NCI-H2196 (cell line): ENCODE data around the gene MFAP2.

Source experiments
- DNase-seq: peaks from one replicate; lab custom pipeline; 2025; ENCODE audit not compliant: unreplicated experiment; lab: John Stamatoyannopoulos, UW

The MFAP2 gene

DNA sequence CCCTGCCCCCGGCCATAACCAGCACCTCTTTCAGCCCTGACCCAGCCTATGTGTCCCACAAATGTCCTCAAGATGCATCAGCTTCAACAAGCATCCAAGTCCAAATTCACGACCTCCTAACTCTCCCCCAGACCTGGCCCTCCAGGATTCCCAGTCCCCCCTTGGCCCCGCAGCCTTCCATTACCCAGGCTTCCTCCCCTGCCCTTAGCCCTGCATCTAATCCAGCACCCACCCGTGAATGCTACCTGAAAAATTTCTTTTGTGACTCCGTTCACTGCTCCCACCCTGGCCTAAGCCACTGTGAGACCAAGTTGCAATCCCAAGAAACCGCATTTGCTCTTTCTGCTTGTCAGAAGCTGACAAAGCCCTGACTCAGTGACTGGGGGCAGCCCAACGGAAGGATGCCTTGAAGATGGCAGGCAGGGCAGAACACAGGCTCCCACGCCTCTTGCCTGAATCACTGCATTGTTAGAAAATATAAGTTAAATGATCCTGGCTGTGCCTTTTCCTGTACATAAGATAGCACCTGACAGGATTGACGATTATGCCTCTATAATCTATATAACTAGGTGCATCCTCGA is 939 bp upstream of the MFAP2 start:
- no peak for DNase-seq

DNA sequence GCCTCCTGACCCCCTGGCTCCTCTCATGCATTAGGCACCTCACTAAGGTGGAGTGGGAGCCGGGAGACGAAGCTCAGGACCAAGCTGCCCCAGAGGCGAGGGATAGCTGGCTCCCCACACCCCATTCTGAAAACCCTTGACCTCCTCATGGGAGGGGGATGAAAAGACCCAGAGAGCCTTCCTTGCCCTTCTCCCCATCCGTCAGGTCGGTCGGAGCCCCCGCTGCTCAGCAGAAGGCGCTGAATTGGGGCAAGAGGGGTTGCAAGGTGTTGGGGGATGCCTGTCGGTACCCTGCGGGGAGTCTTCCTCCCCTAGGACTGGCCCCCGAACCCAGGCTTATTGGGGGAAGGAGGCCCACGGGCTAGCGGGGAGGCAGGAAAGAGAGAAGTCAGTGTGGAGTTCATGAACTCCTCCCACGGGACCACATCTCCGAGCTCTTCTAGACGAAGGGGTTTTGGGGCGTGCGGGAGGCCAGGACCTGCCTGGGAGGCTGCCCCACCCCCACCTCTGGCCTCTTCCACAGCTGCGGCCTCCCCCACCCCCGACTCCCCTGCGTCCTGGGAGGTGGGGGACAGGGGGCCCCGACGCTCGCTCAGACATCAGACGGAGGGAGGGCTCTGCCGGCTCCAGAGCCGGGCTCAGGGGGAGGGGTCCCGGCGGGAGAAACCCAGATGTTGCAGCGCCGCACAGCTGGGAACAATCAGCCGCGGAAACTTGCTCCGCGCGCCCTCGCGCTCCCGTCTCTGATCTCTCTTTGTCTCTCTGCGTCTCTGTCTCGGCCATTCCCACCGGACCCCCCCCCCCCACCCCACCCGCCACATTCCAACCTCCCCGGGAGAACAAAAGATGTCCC is 719 bp downstream of the MFAP2 start:
- no peak for DNase-seq

DNA sequence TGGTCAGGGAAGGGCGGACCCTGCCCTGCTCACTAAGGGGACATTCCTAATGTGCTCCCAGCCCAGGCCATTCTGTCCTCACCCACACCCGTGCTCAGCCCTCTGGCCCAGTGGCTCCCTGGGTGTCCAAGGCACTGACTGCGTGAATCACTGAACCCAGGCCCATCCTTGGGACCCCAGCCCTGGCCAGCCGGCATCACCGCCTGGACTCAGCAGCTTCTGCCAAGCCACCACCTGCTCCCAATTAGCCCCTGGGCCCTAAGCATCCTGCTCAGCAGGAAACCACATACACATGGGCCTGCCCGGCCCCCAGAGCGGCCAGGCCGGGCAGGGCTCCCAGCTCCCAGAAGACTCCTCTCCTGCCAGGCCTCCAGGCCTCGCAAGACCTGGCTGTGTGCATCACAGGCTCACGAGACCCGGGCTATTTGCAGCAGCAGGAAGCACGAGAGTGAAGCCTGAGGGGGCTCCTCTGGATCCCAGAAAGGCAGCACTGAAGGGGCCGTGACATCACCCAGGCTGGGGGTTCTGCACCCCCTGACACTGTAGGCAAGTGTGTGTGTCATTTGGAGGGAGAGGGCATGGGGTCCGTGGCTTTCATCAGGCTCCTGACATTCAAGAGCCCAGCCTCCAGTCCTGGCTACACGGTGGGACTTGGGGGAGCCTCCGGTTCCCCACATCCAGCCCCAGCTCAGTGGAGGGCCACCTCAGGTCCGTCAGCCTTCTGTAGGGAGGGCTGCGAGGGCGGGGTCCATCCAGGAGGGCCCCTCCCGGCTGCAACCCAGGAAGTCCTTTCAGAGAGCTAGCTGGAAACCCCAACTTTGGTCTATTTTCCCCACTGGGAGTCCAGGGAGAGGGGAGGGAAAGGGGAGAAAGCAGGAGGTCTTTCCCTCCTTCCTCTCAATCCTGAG is 1.6 kb downstream of the MFAP2 start:
- DNase-seq: no peak

DNA sequence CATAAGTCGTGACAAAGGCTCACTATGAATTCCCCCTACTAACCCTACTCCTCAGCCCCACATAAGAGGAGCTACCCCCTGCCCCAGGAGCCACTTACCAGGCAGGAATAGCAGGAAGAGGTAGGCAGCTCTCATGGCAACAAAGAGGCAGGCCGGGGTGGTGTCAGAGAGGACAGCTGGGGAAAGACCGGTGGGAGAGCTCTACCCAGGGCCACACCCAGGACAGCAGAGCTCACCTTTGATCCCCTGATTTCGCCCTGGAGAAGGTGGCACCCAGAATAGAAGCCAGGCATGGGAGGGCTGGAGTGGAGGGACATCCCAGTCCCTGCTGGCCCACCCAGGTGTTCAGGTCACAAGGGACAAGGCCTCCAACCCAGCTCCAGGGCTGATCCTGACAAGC is 2.3 kb downstream of the MFAP2 start:
- DNase-seq: no peak

DNA sequence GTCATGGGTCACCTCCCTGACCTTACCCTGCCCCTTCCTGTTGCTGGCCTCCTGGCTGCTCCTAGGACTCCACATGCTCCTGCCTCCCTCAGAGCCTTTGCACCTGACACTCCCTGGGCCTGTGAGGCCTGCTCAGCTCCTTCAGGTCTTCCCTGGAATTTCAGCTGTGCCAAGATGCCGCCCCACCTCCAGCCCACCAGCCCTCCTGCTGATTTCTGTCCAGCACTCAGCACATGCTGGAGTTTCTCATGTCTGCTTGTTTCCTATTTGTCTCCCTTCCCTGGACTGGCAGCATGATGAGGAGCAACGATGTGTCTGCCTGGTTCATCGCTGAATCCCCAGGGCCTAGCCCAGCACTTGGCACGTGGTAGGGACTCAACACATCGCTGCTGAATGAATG is 3.0 kb downstream of the MFAP2 start:
- no peak for DNase-seq

DNA sequence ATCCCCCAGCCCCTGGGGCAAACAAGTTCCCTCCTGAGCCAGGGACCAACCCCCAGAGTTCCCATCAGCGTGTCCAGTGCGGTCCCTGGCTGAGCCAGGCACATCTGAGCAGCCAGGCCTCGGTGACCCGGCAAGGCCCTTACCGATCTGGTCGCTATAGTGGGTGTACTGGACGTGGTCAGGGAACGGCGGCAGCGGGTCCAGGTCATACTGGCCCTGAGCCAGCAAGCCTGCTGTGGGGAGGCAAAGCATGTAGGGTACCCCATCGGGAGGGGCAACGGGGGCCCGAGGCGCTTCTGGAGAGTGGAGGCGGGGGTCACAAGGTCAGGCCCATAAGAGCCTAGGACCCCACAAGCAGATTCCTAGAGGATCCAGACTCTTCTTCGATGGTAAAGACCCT is 3.5 kb downstream of the MFAP2 start:
- no peak for DNase-seq

DNA sequence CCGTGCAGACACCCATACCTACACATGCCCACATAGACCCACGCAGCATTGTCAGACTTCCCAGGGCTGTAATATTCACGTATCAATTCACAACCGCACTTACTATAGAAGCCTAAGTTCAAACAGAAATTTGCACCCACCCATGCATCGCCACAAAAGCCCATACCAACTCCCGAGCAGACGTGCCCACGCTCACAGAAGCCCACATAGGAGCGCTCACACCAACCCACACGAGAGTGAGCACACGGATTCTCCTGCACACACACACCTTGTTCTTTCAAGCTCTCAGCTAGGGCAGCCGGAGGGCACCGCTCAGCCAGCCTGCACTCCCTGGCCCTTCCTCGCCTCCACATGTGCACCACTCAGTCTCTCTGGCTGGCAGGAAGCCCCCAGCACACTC is 4.6 kb downstream of the MFAP2 start:
- DNase-seq: no peak

DNA sequence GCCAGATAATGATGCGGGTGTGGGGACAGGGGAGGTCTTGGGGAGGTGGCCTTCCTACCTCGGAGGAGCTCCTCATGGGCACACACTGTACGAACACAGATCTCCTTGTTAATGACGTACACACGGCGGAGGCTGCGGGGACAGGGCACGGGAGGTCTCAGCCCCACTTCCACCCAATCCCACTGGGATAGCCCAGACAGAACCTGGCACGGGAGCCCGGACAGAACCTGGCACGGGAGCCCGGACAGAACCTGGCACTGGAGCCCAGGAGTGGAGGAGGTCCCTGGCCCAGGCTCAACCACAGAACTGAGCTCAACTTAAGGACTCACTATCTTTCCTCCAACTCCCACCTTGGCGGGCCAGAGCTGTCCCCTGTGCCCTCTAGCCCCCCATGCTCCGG is 5.2 kb downstream of the MFAP2 start:
- DNase-seq: no peak

DNA sequence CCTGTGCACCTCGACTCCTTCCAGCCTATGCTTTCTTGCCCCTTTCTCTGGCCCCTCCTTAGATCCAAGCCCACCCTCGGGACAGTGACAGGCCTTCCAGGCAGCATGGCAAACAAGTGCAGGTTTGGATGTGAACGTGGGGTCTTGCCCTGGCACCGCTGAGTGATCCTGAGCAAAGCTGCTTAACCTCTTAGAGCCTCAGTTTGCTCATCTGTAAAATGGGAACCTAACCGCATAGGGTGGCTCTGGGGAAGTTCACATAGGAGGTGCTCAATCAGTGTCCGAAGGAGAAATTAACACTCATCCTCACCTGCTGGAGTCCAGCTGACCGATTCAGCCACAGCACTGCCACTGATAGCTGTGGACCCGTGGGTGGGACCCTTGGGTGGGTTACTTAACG is 7.2 kb downstream of the MFAP2 start:
- DNase-seq: no peak

DNA sequence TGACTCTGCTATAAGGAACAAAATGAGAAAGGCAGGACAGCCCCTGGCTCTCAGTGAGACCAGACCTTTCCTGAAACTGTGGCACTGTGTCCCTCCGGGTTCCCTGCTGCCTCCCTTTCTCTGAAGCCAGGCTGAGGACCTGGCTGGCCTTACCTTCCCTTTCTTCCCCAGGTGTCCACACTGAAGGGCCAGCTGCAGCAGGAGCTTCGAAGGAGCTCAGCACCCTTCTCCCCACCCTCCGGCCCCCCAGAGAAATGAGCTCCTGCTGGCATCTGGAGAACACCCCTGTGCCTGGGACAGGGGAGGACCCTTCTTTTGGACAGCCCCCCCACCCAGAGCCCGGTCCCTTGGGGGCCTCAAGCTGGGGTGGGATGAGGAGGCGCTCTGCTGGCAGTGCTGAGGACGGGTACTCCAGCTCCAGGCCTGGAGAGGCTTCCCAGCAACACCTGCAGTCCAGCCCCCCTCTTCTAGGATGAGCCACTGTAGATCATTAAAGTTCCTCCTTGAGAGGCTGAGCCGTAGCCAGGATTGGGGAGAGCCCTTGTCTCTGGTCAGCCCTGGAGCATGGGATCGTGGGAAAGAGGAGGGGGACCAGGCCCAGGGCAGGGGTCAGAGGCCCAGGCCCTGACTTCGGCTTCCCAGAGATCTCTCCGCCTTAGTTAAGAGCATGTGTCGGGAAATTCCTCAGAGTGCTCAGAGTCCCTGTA is 8.1 kb downstream of the MFAP2 start:
- no peak for DNase-seq

DNA sequence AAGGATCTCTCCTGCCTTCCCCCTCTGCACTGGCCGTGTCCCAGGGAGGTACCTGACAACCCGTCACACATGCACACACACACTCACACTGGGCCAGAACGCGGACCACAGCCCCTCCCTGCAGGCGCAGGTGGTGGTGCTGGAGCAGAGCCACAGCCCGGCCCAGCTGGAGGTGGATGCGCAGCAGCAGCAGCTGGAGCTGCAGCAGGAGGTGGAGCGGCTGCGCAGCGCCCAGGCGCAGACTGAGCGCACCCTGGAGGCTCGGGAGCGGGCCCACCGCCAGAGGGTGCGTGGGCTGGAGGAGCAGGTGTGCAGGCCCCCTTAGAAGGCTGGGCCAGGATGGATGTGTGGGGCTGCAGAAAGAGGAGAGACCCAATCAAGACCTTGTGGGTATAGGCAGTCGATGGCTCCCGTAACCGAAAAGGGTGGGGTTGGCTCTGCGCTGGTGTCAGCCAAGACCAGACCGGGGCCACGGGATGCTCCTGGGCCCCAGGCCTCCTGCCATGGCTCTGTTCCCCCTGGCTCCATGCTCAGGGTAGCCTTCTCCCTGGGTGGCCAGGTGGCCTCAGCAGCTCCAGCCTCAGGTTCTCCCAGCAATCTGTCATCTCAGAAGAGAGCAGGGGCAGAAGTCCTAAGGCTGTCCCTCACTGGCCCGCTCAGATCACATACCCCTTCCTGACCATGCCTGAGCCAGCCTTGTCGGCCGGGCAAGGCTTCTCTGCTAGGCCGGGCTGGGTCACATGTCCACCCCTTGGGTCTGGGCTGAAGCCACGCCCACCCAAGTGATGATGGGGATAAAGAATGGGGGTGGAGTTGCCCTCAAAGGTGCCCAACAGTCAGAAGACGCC is 8.9 kb downstream of the MFAP2 start:
- peak; percentile 79 for DNase-seq

DNA sequence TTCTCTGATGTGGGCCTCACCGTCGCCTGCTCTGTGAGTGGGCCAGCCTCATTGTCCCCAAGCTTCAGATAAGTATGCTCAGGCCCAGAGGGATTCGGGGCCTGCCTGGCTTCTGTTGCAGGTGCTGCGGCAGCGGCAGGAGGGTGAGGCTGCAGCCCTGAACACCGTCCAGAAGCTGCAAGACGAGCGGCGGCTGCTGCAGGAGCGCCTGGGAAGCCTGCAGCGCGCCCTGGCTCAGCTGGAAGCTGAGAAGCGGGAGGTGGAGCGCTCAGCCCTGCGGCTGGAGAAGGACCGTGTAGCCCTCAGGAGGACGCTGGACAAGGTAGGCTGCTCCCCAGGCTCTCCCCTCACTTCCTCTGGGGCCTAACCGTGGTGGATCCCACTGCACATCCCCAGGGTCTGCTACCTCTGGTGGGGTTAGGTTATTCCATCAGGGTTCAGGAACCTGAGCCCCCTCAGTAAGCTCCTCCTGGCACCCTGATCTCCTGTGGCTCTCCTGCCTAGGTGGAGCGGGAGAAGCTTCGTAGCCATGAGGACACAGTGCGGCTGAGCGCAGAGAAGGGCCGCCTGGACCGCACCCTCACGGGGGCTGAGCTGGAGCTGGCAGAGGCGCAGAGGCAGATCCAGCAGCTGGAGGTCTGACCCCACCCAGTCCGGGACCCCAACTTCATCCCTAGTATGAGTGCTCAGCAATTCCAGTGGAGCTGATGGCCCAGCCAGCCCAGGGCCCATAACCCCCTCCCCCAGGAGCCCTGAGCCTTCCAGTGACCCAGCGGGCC is 10.1 kb downstream of the MFAP2 start:
- no peak for DNase-seq

DNA sequence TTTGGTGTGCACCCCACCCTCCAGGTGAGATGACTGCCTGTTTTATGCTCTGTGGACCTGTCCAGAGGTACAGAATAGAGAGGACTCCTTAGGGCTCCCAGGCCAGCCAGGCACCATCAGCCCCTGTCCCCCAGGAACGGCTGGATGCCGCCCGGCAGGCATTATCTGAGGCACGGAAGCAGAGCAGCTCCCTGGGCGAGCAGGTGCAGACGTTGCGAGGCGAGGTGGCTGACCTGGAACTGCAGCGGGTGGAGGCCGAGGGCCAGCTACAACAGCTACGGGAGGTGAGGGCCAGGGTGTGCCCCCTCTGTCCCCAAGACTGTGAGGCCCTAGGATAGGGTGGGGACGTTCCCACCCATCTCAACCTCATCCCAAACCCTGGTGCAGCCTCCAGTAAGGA is 10.8 kb downstream of the MFAP2 start:
- no peak for DNase-seq

DNA sequence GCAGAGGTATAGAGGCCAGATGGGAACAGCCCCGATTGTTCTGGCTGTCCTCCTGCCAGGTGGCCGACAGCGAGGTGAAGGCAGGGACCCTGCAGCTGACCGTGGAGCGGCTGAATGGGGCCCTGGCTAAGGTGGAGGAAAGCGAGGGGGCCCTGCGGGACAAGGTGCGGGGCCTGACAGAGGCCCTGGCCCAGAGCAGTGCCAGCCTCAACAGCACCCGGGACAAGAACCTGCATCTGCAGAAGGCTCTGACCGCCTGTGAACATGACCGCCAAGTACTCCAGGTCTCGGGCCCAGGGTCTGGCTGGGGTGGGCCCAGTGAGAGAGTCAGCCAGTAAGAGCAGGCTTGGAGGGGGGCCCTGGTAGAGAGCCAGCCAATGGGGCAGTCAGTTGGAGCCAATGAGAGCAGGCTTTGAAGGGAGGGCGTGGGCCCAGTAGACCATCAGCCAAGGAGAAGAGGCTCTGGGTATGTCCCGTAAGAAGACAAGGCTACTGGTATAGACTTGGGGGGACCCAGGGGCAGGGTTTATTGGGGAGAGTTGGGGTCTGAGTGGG is 11.3 kb downstream of the MFAP2 start:
- DNase-seq: no peak

DNA sequence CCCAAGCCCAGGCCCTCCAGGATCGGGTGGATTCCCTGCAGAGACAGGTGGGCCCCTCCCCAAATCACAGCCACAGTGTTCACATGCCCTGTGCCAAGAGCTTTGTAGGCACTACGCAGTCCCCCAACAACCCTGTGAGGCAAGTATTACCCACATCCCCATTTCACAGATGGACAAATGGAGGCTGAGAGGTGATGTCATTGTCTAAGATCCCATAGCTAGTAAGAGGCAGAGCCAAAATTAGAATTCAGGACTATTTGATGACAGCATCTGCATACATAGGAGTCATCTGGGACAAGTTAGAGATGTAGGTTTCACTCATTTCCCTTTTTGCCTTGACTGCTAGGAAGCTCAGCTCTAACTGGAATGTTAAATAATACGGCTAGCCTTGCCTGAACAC is 12.0 kb downstream of the MFAP2 start:
- DNase-seq: no peak

DNA sequence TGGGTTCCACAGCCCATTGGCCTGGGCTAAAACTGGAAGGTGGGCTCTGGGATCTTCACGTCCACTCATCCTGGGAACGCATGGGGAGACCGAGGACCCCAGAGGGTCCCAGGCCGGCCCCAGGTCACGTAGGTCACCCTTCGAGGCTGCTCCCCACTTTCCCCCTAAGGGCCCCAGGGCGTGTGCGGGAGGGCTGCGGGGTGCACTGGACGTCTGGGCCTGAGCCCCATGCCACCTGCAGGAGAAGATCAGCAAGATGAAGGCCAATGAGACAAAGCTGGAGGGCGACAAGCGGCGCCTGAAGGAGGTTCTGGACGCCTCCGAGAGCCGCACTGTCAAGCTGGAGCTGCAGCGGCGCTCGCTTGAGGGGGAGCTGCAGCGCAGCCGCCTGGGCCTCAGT is 12.5 kb downstream of the MFAP2 start:
- no peak for DNase-seq

DNA sequence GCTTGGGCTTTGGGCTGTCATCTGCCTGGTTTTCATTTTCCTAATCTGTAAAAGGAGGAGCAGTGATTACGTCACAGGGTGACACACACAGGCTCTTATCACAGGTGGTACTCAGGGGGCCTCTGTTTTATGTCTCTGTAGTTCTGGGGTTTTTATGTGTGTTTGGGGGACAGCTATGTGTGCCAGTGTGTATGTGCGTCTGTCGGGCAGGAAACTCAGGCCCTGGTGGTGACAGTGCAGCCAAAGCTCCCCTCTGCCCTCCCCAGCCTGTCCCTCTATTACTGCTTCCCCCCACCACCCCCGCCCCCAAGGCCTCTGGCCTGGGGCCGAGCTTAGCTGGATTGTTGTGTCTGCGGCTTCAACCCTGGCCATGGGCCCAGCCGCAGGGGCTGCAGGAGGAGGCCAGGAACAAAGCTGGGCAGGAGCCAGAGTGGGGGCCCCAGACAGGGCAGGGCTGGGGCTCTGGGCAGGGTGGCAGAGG is 13.3 kb downstream of the MFAP2 start:
- DNase-seq: peak; percentile 26

DNA sequence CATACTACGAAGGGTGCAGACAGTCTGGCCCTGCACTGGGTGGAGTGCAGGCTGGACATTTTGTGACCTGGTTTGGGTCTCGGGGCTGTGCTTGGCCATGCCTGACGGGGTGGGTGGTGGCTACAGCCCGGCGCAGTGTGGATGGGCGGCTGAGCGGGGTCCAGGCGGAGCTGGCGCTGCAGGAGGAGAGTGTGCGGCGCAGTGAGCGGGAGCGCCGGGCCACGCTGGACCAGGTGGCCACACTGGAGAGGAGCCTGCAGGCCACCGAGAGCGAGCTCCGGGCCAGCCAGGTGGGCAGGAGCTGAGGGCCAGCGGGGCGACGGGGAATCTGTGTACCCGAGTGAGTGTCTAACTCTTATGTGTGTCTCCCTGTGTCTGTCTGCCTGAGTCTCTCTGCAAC is 14.1 kb downstream of the MFAP2 start:
- DNase-seq: no peak

DNA sequence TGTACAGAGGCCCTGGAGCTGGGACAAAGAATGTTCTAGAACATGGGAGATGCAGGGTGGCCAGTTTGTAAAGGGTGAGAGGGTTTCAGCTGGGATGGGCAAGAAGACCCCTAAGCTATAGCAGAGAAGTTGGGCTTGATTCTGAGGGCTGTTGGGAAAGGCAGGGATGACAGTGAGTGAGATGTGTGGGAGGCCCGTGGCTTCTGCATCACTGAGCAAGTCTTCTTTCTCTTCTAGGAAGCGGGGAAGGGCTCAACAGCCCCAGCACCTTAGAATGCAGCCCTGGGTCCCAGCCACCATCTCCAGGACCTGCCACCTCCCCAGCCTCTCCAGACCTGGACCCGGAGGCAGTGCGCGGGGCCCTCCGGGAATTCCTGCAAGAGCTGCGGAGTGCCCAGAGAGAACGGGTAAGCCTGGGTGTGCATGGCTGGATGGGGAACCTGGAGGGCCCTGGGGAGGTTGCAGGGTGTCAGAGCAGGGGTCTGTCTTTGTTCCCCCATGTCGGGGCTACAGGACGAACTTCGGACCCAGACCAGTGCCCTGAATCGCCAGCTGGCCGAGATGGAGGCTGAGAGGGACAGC is 14.8 kb downstream of the MFAP2 start:
- no peak for DNase-seq
